Heart left ventricle (tissue), 16 donors: Measurements from ENCODE around the gene ARID5B. TPM values are rescaled to one million over a fixed set of nuclear protein-coding genes. Genes with fewer than 3 reads are reported as not detected.

ENCODE experiments used
- ATAC-seq, 4 donors: fragments of 200-7000 bp; cut with Tn5 transposase; one replicate each; pipeline ENCODE4 v1.9.1; 2020 to 2022; ENCODE audit warnings: moderate library complexity in 4 of 4, mild to moderate bottlenecking in 3 of 4, moderate number of reproducible peaks in 1 of 4
- DNase-seq, 5 donors: peaks; one replicate each; pipeline ENCODE4 v3.0.0-alpha.2; 2020
- H3K27ac ChIP-seq, 12 donors: fragments of 200-600 bp; sonication (generic) in 4 of 12; one replicate each; pipeline versions ENCODE4 v1.5.0 to v1.8.0; 2016 to 2022; ENCODE audit warnings: mild to moderate bottlenecking in 2 of 12
- H3K27me3 ChIP-seq, 9 donors: fragments of 200-600 bp; sonication (generic) in 2 of 9; one replicate each; pipeline versions ENCODE4 v1.5.1 to v1.8.0; 2016 to 2022; ENCODE audit warnings: mild to moderate bottlenecking in 3 of 9
- H3K36me3 ChIP-seq, 9 donors: fragments of 200-600 bp; sonication (generic) in 2 of 9; one replicate each; pipeline versions ENCODE4 v1.5.0 to v1.8.0; 2018 to 2022; ENCODE audit warnings: mild to moderate bottlenecking in 2 of 9
- H3K4me1 ChIP-seq, 12 donors: fragments of 200-600 bp; sonication (generic) in 4 of 12; one replicate each; pipeline versions ENCODE4 v1.5.0 to v1.8.0; 2016 to 2022; ENCODE audit warnings: mild to moderate bottlenecking in 3 of 12
- H3K4me3 ChIP-seq, 12 donors: fragments of 200-600 bp; sonication (generic) in 4 of 12; one replicate each; pipeline versions ENCODE4 v1.5.0 to v1.8.0; 2017 to 2022; ENCODE audit warnings: mild to moderate bottlenecking in 9 of 12, moderate library complexity in 4 of 12
- H3K9me3 ChIP-seq, 12 donors: fragments of 200-600 bp; sonication (generic) in 4 of 12; one replicate each; pipeline versions ENCODE4 v1.5.0 to v1.8.0; 2016 to 2022; ENCODE audit warnings: mild to moderate bottlenecking in 1 of 12
- POLR2A ChIP-seq, 2 donors: fragments of 450-650 bp; IDR thresholded peaks; one replicate each; pipeline ENCODE4 v1.6.1; 2017; ENCODE audit warnings: antibody characterized with exemption in 2 of 2, mild to moderate bottlenecking in 2 of 2, moderate library complexity in 2 of 2
- WGBS, 4 donors: extraction: QIAGEN DNeasy Blood & Tissue Kit in 2 of 4; methylation state at CpG; one replicate each; pipeline versions ENCODE4 v1.1.5 to v1.1.7; 2013 to 2018; 5-methylcytosine and 5-hydroxymethylcytosine counted together
- intact Hi-C, 10 donors: fragments of 100-400 bp; cut with DNase I; formaldehyde crosslinking; loops; one replicate each; pipeline versions ENCODE4 v1.11.1 to v1.14.2; 2022
- long read RNA-seq, 3 donors: library from polyadenylated mRNA; unstranded; transcript quantifications; one replicate each; pipeline ENCODE4 v2.0.0, GENCODE V29; 2020 to 2021
- polyA plus RNA-seq, 2 donors: library from polyadenylated mRNA; stranded (reverse); fragments of 200-250 nt; gene quantifications; one replicate each; pipeline ENCODE4 v1.2.3, GENCODE V29; 2013
- total RNA-seq, 9 donors: library from RNA; depleted of rRNA in 2 of 9; stranded (reverse); fragments of >200 nt in 2 of 9; fragmentation: NEBNext Ultra II Directional in 3 of 9; extraction: Animal tissue kit (Norgen Biotek cat#: 25700) in 3 of 9; gene quantifications; one replicate each; pipeline versions ENCODE4 v1.1.0 to v1.2.4, GENCODE V29; 2016 to 2023
- TF ChIP-seq, protein P1 (sequence below), 12 donors: fragments of 200-600 bp; sonication (generic) in 4 of 12; IDR thresholded peaks; one replicate each; pipeline versions ENCODE4 v1.5.0 to v1.8.0; 2018 to 2022; ENCODE audit warnings: antibody characterized with exemption in 12 of 12, mild to moderate bottlenecking in 5 of 12
- donor health status: ischemic (EF 13 %, LVEDD 7.1; RV severe dilation, severe dysfunction).
- donor health status: healthy with polysubstance abuse.
- donor health status: DM: no; HTN: yes; CAD: no.
- donor health status: DM: no; HTN: no; CAD: no.
- donor health status: ischemic (EF 25% LVEDD 6.9; RV normal size, moderate dysfunction).
- donor health status: ischemic (EF 25% LVEDD 5.7; RV mildly dilated, moderate dysfunction).
- donor health status: healthy.
- donor health status: DM: yes; HTN: yes; CAD: no.
- donor health status: ischemic (EF 35%, LVEDD 5.7; RV mildly dilated, moderate dysfunction).
- donor health status: nonischemic (EF 11% LVEDD 7.7; RV severe dilation, severe dysfunction).
- donor health status: DM: yes; HTN: yes; CAD: no.
- donor health status: PGD.
- donor health status: ischemic (EF 29% LVEDD 5.4; RV normal size, mild dysfunction).
- donor health status: nonischemic (EF 23%, LVEDD 6.1; RV moderate dilation, normal function).

The ARID5B gene, protein sequence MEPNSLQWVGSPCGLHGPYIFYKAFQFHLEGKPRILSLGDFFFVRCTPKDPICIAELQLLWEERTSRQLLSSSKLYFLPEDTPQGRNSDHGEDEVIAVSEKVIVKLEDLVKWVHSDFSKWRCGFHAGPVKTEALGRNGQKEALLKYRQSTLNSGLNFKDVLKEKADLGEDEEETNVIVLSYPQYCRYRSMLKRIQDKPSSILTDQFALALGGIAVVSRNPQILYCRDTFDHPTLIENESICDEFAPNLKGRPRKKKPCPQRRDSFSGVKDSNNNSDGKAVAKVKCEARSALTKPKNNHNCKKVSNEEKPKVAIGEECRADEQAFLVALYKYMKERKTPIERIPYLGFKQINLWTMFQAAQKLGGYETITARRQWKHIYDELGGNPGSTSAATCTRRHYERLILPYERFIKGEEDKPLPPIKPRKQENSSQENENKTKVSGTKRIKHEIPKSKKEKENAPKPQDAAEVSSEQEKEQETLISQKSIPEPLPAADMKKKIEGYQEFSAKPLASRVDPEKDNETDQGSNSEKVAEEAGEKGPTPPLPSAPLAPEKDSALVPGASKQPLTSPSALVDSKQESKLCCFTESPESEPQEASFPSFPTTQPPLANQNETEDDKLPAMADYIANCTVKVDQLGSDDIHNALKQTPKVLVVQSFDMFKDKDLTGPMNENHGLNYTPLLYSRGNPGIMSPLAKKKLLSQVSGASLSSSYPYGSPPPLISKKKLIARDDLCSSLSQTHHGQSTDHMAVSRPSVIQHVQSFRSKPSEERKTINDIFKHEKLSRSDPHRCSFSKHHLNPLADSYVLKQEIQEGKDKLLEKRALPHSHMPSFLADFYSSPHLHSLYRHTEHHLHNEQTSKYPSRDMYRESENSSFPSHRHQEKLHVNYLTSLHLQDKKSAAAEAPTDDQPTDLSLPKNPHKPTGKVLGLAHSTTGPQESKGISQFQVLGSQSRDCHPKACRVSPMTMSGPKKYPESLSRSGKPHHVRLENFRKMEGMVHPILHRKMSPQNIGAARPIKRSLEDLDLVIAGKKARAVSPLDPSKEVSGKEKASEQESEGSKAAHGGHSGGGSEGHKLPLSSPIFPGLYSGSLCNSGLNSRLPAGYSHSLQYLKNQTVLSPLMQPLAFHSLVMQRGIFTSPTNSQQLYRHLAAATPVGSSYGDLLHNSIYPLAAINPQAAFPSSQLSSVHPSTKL
- total RNA-seq = 10 to 100 TPM; 11.2 to 45.5 (median 29.9) TPM
- polyA plus RNA-seq = 10 to 100 TPM in 1 of 2 donors, 1 to 10 TPM in 1; 4.5 to 15.8 TPM
- long read RNA-seq, donor 1, partial matches to known transcripts = 5 of 6 reads
- long read RNA-seq, donor 1, other reads (novel, unspliced or antisense) = 1 of 6 reads
- long read RNA-seq, donor 2, partial matches to known transcripts = 11 of 24 reads
- long read RNA-seq, donor 2, other reads (novel, unspliced or antisense) = 13 of 24 reads
- long read RNA-seq, donor 3, partial matches to known transcripts = 2 of 10 reads
- long read RNA-seq, donor 3, other reads (novel, unspliced or antisense) = 7 of 10 reads

DNA sequence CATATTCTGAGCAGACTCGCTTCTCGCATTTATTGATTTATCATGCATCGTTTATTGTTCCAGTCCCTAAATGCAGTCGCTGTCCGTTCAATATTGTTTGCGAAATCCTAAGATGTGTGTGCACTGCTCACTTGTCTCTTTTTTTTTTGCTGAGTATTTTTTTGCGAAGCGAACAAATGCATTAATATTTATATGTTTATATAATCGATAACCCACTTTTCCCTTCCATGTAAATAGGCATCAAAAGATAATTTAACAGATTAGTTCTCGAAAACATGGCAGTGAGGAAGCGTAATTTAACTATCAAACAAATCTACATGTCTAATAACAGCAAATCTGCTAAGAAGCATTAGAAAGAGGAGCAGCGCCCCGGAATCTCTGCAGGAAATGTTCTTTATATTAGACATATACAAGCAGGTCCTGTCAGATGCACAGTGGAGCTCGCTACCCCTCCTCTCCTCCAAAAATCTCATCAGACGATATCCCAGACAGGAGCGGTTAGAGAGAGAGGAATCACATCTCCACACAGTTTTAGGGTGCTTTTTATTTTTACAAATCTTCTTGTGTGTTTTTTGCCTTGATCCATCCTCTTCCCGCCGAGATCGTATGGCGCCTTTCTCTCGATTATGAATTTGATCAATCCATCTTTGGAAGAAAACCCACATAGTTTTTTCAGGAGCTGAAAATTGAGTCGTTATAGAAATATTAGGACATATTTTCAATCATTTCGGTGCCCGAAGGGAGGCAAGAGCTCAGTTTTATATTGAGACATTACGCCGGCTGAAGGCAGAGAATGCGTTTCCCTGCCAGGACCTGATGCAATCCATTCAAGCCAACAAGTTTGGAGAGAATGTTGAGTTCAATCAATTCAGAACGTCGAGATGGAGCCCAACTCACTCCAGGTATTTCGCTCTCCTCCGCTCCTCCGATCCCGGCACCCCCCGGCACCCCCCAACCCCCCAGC lies at the start of gene ARID5B:
ARID5B (plus strand) TSS at position 871 of the 964 bp plus-strand sequence; CDS start at position 882, 11 bp downstream.
- Histone ChIP-seq H3K27ac (peak within 1 kb of the TSS; percentile 89 to 100 (median 94)), H3K36me3 (no peaks in the 10 kb centered on the region), H3K27me3 (no peaks in the 10 kb centered on the region), H3K9me3 (no peaks in the 10 kb centered on the region), H3K4me3 (peak within 1 kb of the TSS; percentile 50 to 92 (median 82)), H3K4me1 (peaks cover 2 to 57% (median 26%) of the 10 kb centered on the region in 12 donors)
- ATAC-seq (no peak), DNase-seq (peak in 3 of 5 donors; percentile 47 to 54 (median 54))
- WGBS, 4 donors = 0 to 1% (median 1%) methylated on average over 34 of the region's 34 CpGs
- intact Hi-C loops = loop anchor here in 9 of 10 donors (5.0 to 10.0 kb wide), 9 partner anchors 36 to 136 kb away; no protein-coding TSS in a partner anchor
- TF ChIP-seq, protein P1, sequence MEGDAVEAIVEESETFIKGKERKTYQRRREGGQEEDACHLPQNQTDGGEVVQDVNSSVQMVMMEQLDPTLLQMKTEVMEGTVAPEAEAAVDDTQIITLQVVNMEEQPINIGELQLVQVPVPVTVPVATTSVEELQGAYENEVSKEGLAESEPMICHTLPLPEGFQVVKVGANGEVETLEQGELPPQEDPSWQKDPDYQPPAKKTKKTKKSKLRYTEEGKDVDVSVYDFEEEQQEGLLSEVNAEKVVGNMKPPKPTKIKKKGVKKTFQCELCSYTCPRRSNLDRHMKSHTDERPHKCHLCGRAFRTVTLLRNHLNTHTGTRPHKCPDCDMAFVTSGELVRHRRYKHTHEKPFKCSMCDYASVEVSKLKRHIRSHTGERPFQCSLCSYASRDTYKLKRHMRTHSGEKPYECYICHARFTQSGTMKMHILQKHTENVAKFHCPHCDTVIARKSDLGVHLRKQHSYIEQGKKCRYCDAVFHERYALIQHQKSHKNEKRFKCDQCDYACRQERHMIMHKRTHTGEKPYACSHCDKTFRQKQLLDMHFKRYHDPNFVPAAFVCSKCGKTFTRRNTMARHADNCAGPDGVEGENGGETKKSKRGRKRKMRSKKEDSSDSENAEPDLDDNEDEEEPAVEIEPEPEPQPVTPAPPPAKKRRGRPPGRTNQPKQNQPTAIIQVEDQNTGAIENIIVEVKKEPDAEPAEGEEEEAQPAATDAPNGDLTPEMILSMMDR (IDR thresholded peaks at IDR 0.05) = no peak
- no peak for TF ChIP-seq POLR2A (IDR thresholded peaks at IDR 0.05)

DNA sequence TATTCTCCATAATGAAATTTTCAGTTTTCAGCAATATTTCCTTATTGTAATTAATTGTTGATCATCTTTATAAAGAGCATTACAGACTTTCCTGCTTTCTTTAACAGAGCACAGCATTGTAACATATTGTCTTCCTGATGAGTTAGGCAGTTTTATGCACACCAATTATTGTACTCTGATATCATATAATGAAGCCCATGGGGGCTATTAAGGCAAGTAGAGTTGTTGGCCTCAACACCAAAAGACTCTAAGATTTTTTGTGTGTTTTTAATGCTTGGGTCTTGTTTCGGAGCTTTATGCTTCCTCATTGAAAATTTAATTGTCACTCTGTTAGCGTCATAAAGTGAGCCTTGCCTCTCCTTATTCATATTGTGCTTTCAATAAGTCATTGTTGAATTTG lies 49.2 kb upstream of the ARID5B start:
- Histone ChIP-seq H3K9me3 (no peaks in the 10 kb centered on the region), H3K4me3 (no peak overlapping the region), H3K4me1 (no peaks in the 10 kb centered on the region), H3K36me3 (no peaks in the 10 kb centered on the region), H3K27ac (no peak overlapping the region), H3K27me3 (no peaks in the 10 kb centered on the region)
- ATAC-seq (no peak), DNase-seq (no peak)
- TF ChIP-seq, protein P1 (IDR thresholded peaks at IDR 0.05) = no peak
- TF ChIP-seq POLR2A (IDR thresholded peaks at IDR 0.05) = no peak
- intact Hi-C loops = no loop called here
- WGBS, 4 donors = 77 to 86% (median 83%) methylated on average over 2 of the region's 2 CpGs

DNA sequence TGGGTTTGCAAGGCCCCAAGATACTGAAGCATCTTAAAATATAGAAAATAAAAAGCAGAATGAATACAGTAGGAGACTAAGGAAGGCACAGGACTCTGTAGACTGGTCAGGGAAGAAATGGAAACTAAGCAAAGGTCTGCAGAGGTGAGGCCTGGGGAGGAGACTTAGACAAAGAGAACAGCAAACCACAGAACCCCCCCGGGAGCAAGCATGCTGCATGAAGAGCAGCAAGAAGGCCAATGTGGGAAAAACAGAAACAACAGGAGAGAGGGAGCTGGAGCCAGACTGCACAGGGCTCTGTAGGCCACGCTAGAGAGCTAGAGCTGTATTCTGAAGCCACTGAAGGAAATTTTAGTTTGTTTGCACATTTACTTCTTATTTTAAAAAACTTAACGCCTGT lies 45.7 kb upstream of the ARID5B start:
- WGBS, 4 donors = 81 to 91% (median 85%) methylated on average over 3 of the region's 3 CpGs
- DNase-seq = no peak
- H3K9me3 ChIP-seq = no peaks in the 10 kb centered on the region
- H3K36me3 ChIP-seq = no peaks in the 10 kb centered on the region
- no peaks in the 10 kb centered on the region for H3K27me3 ChIP-seq
- no peak overlapping the region for H3K27ac ChIP-seq
- no peak overlapping the region for H3K4me3 ChIP-seq
- intact Hi-C loops = no loop called here
- ATAC-seq = no peak
- TF ChIP-seq, protein P1 (IDR thresholded peaks at IDR 0.05) = no peak
- no peak for TF ChIP-seq POLR2A (IDR thresholded peaks at IDR 0.05)
- no peaks in the 10 kb centered on the region for H3K4me1 ChIP-seq
